ENCODE results near the gene PHLDA3.

The PHLDA3 gene

GRCh38 chr1:201470581-201470980, 1.6 kb upstream of the PHLDA3 start:
- H3K36me3 ChIP-seq (replicated peaks): peaks cover 7% of the 10 kb centered on the region
- H3K27me3 ChIP-seq (replicated peaks): no peaks in the 10 kb centered on the region
- no peak overlapping the region for H3K27ac ChIP-seq
- DNase-seq: no peak
- no peak for TF ChIP-seq CTCF (IDR thresholded peaks at IDR 0.05; ENCODE audit: low read depth, low read length, missing control alignments)
- in situ Hi-C loops (cut with HindIII; ENCODE audit: low pct_ligation_motif_present, low sequenced_read_pairs): no loop called here
- H3K4me3 ChIP-seq (ENCODE audit: low read depth, low read length): no peak overlapping the region

- in situ Hi-C loops (cut with HindIII; ENCODE audit: low pct_ligation_motif_present, low sequenced_read_pairs): no loop called here
- DNase-seq: no peak
- peaks cover 17% of the 10 kb centered on the region for H3K36me3 ChIP-seq (replicated peaks)
- H3K27ac ChIP-seq: no peak overlapping the region
- TF ChIP-seq CTCF (IDR thresholded peaks at IDR 0.05; ENCODE audit: low read depth, low read length, missing control alignments): no peak
- peak overlapping the region; percentile 84 for H3K4me3 ChIP-seq (ENCODE audit: low read depth, low read length)
- H3K27me3 ChIP-seq (replicated peaks): no peaks in the 10 kb centered on the region
These were observed 672 bp upstream of the PHLDA3 start for GRCh38 chr1:201469645-201470074.

- Histone ChIP-seq H3K4me3 (ENCODE audit: low read depth, low read length) (peak overlapping the region; percentile 84), H3K27me3 (replicated peaks) (no peaks in the 10 kb centered on the region), H3K27ac (peak overlapping the region; percentile 82), H3K36me3 (replicated peaks) (peaks cover 26% of the 10 kb centered on the region)
- in situ Hi-C loops (cut with HindIII; ENCODE audit: low pct_ligation_motif_present, low sequenced_read_pairs): no loop called here
- TF ChIP-seq CTCF (IDR thresholded peaks at IDR 0.05; ENCODE audit: low read depth, low read length, missing control alignments): no peak
- DNase-seq: no peak
These were observed 516 bp downstream of the PHLDA3 start for GRCh38 chr1:201468501-201468843.

GRCh38 chr1:201466492-201466891, 2.5 kb downstream of the PHLDA3 start:
- in situ Hi-C loops (cut with HindIII; ENCODE audit: low pct_ligation_motif_present, low sequenced_read_pairs): no loop called here
- DNase-seq: no peak

GRCh38 chr1:201465698-201466290, 3.2 kb downstream of the PHLDA3 start:
- no peak for TF ChIP-seq CTCF (IDR thresholded peaks at IDR 0.05; ENCODE audit: low read depth, low read length, missing control alignments)
- peak overlapping the region; percentile 84 for H3K4me3 ChIP-seq (ENCODE audit: low read depth, low read length)
- DNase-seq: no peak
- no peak overlapping the region for H3K27ac ChIP-seq
- peaks cover 26% of the 10 kb centered on the region for H3K36me3 ChIP-seq (replicated peaks)
- no peaks in the 10 kb centered on the region for H3K27me3 ChIP-seq (replicated peaks)
- in situ Hi-C loops (cut with HindIII; ENCODE audit: low pct_ligation_motif_present, low sequenced_read_pairs): no loop called here

More at GRCh38 chr1:201466492-201466891, 2.5 kb downstream of the PHLDA3 start:
- no peak for TF ChIP-seq CTCF (IDR thresholded peaks at IDR 0.05; ENCODE audit: low read depth, low read length, missing control alignments)
- H3K27ac ChIP-seq: no peak overlapping the region
- H3K27me3 ChIP-seq (replicated peaks): no peaks in the 10 kb centered on the region
- peak overlapping the region; percentile 84 for H3K4me3 ChIP-seq (ENCODE audit: low read depth, low read length)
- peaks cover 26% of the 10 kb centered on the region for H3K36me3 ChIP-seq (replicated peaks)

GRCh38 chr1:201463071-201463552, 5.9 kb downstream of the PHLDA3 start:
- Histone ChIP-seq H3K27me3 (replicated peaks) (no peaks in the 10 kb centered on the region), H3K27ac (peak overlapping the region; percentile 99), H3K4me3 (ENCODE audit: low read depth, low read length) (no peak overlapping the region), H3K36me3 (replicated peaks) (peaks cover 26% of the 10 kb centered on the region)
- in situ Hi-C loops (cut with HindIII; ENCODE audit: low pct_ligation_motif_present, low sequenced_read_pairs): no loop called here
- no peak for DNase-seq
- TF ChIP-seq CTCF (IDR thresholded peaks at IDR 0.05; ENCODE audit: low read depth, low read length, missing control alignments): peak; percentile 72
